K562 (cell line): ENCODE results near the gene ATP5ME.

Experiments used
- ETS1 ChIP-seq: conservative IDR thresholded peaks from 2 replicates; pipeline ENCODE4 v1.6.1; 2011; ENCODE audit warnings: low read depth, mild to moderate bottlenecking, low read length; ENCODE audit not compliant: control insufficient read depth
- FOXJ3 ChIP-seq: sonication (generic); formaldehyde crosslinking; IDR thresholded peaks from 2 replicates; pipeline ENCODE4 v1.4.0; 2020; ENCODE audit warnings: mild to moderate bottlenecking, missing genetic modification reagents
- FOXK1 ChIP-seq: sonication (generic); formaldehyde crosslinking; IDR thresholded peaks from 2 replicates; pipeline ENCODE4 v1.8.0; 2022; ENCODE audit warnings: missing genetic modification reagents, mild to moderate bottlenecking, borderline replicate concordance
- HOMEZ ChIP-seq: fragments of 250-450 bp; sonication (Bioruptor Pico); IDR thresholded peaks from 2 replicates; pipeline ENCODE4 v1.4.0; 2020; ENCODE audit warnings: mild to moderate bottlenecking, moderate library complexity
- JUN ChIP-seq, 2 experiments: sonication (generic) in 1 of 2; formaldehyde crosslinking in 1 of 2; IDR thresholded peaks; 2 replicates each; pipeline versions ENCODE4 v1.6.1 to v1.8.0; 2012 to 2022; ENCODE audit warnings: borderline replicate concordance in 2 of 2, mild to moderate bottlenecking in 2 of 2, improper control_type of control experiment in 1 of 2, low read depth in 1 of 2, low read length in 1 of 2, missing genetic modification reagents in 1 of 2
- POLR2AphosphoS2 ChIP-seq: IDR thresholded peaks from 2 replicates; pipeline ENCODE4 v1.6.1; 2012; ENCODE audit warnings: low read length, improper control_type of control experiment
- TF ChIP-seq, protein P1 (sequence below): fragments of 250-450 bp; sonication (Bioruptor Pico); IDR thresholded peaks from 2 replicates; pipeline ENCODE4 v1.8.0; 2021; ENCODE audit warnings: borderline replicate concordance, mild to moderate bottlenecking, moderate library complexity; ENCODE audit not compliant: poor library complexity, severe bottlenecking
- TF ChIP-seq, protein P2 (sequence below): fragments of 450-650 bp; IDR thresholded peaks from 2 replicates; pipeline ENCODE4 v1.6.1; 2016; ENCODE audit warnings: low read depth, mild to moderate bottlenecking, moderate library complexity

- TF ChIP-seq FOXJ3 (CRISPR knock-in tag) (no peak), HOMEZ (CRISPR knock-in tag) (no peak), POLR2AphosphoS2 (no peak), ETS1 (no peak), FOXK1 (CRISPR knock-in tag) (no peak), JUN (IDR thresholded peaks at IDR 0.05; ENCODE audit: borderline replicate concordance, low read depth, low read length) (no peak), JUN (CRISPR knock-in tag; IDR thresholded peaks at IDR 0.05; ENCODE audit: borderline replicate concordance) (no peak)
- TF ChIP-seq, protein P1, sequence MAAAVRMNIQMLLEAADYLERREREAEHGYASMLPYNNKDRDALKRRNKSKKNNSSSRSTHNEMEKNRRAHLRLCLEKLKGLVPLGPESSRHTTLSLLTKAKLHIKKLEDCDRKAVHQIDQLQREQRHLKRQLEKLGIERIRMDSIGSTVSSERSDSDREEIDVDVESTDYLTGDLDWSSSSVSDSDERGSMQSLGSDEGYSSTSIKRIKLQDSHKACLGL (CRISPR knock-in tag): no peak
- TF ChIP-seq, protein P2, sequence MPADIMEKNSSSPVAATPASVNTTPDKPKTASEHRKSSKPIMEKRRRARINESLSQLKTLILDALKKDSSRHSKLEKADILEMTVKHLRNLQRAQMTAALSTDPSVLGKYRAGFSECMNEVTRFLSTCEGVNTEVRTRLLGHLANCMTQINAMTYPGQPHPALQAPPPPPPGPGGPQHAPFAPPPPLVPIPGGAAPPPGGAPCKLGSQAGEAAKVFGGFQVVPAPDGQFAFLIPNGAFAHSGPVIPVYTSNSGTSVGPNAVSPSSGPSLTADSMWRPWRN: no peak
These were observed 39.0 kb upstream of the ATP5ME start for GRCh38 chr4:712916-713632.
